H9 (cell line): ENCODE data around the gene HTR5A. TPM values are rescaled to one million over a fixed set of nuclear protein-coding genes. Genes with fewer than 3 reads are reported as not detected.

ENCODE experiments used
- DNase-seq: peaks from one replicate; pipeline ENCODE4 v3.0.0-alpha.2; 2017
- H2AFZ ChIP-seq: one replicate; pipeline ENCODE4 v1.6.1; 2013; ENCODE audit warnings: mild to moderate bottlenecking, low read length, control low read depth, moderate library complexity
- H2AK5ac ChIP-seq: 2 replicates; pipeline ENCODE4 v1.6.1; 2013; ENCODE audit warnings: low read length, control low read depth, mixed read lengths; ENCODE audit not compliant: insufficient read length
- H2BK120ac ChIP-seq: one replicate; pipeline ENCODE4 v1.6.1; 2013; ENCODE audit warnings: low read depth, mild to moderate bottlenecking, low read length, control low read depth, inconsistent platforms; ENCODE audit not compliant: poor library complexity, severe bottlenecking
- H2BK12ac ChIP-seq: 2 replicates; pipeline ENCODE4 v1.6.1; 2013; ENCODE audit warnings: low read length, control low read depth, mixed read lengths, low read depth; ENCODE audit not compliant: insufficient read length
- H2BK15ac ChIP-seq: 2 replicates; pipeline ENCODE4 v1.6.1; 2013; ENCODE audit warnings: low read depth, low read length, control low read depth
- H2BK20ac ChIP-seq: one replicate; pipeline ENCODE4 v1.6.1; 2013; ENCODE audit warnings: low read depth, mild to moderate bottlenecking, low read length, control low read depth, inconsistent platforms; ENCODE audit not compliant: poor library complexity, severe bottlenecking
- H2BK5ac ChIP-seq: 2 replicates; pipeline ENCODE4 v1.6.1; 2013; ENCODE audit warnings: low read length, control low read depth, mixed read lengths; ENCODE audit not compliant: insufficient read length
- H3K14ac ChIP-seq: 2 replicates; pipeline ENCODE4 v1.6.1; 2013; ENCODE audit warnings: low read length, control low read depth; ENCODE audit not compliant: insufficient read depth
- H3K18ac ChIP-seq: 2 replicates; pipeline ENCODE4 v1.6.1; 2013; ENCODE audit warnings: low read depth, mild to moderate bottlenecking, mixed read lengths, low read length, control low read depth; ENCODE audit not compliant: insufficient read length
- H3K23ac ChIP-seq: 2 replicates; pipeline ENCODE4 v1.6.1; 2013; ENCODE audit warnings: low read length, control low read depth, mixed read lengths, low read depth; ENCODE audit not compliant: insufficient read length
- H3K23me2 ChIP-seq: 2 replicates; pipeline ENCODE4 v1.6.1; 2013; ENCODE audit warnings: low read depth, mild to moderate bottlenecking, mixed read lengths, low read length, control low read depth; ENCODE audit not compliant: insufficient read length, poor library complexity, severe bottlenecking
- H3K27ac ChIP-seq: 2 replicates; pipeline ENCODE4 v1.5.1; 2013; ENCODE audit warnings: low read length, control low read depth, mixed read lengths, low read depth; ENCODE audit not compliant: insufficient read length
- H3K27me3 ChIP-seq: 2 replicates; pipeline ENCODE4 v1.6.1; 2013; ENCODE audit warnings: low read length, control low read depth, inconsistent platforms; ENCODE audit not compliant: insufficient read depth
- H3K4ac ChIP-seq: 2 replicates; pipeline ENCODE4 v1.6.1; 2013; ENCODE audit warnings: low read depth, mild to moderate bottlenecking, control low read depth, inconsistent platforms, low read length, moderate library complexity
- H3K4me1 ChIP-seq: 2 replicates; pipeline ENCODE4 v1.6.1; 2013; ENCODE audit warnings: low read length, control low read depth, inconsistent platforms; ENCODE audit not compliant: insufficient read depth
- H3K4me2 ChIP-seq: 2 replicates; pipeline ENCODE4 v1.6.1; 2013; ENCODE audit warnings: low read length, control low read depth, mixed read lengths; ENCODE audit not compliant: insufficient read length, insufficient read depth
- H3K56ac ChIP-seq: 2 replicates; pipeline ENCODE4 v1.6.1; 2013; ENCODE audit warnings: low read depth, mild to moderate bottlenecking, mixed read lengths, low read length, control low read depth; ENCODE audit not compliant: insufficient read length
- H3K79me1 ChIP-seq: 2 replicates; pipeline ENCODE4 v1.6.1; 2013; ENCODE audit warnings: low read depth, mild to moderate bottlenecking, moderate library complexity, low read length, control low read depth, inconsistent platforms; ENCODE audit not compliant: insufficient read depth, poor library complexity, severe bottlenecking
- H3K79me2 ChIP-seq: 2 replicates; pipeline ENCODE4 v1.6.1; 2013; ENCODE audit warnings: low read length, control low read depth, inconsistent platforms; ENCODE audit not compliant: insufficient read depth
- H3K9ac ChIP-seq: 2 replicates; pipeline ENCODE4 v1.6.1; 2013; ENCODE audit warnings: low read length, control low read depth, mixed read lengths; ENCODE audit not compliant: insufficient read length; ENCODE audit errors: extremely low read depth
- H3K9me3 ChIP-seq: one replicate; pipeline ENCODE4 v1.6.1; 2013; ENCODE audit warnings: low read depth, low read length, inconsistent platforms; ENCODE audit not compliant: control insufficient read depth
- H3T11ph ChIP-seq: one replicate; pipeline ENCODE4 v1.6.1; 2013; ENCODE audit warnings: mild to moderate bottlenecking, low read length, control low read depth, inconsistent platforms
- H4K20me1 ChIP-seq: one replicate; pipeline ENCODE4 v1.6.1; 2013; ENCODE audit not compliant: control insufficient read depth, insufficient read length, insufficient read depth
- H4K5ac ChIP-seq: 2 replicates; pipeline ENCODE4 v1.6.1; 2013; ENCODE audit warnings: low read depth, mild to moderate bottlenecking, mixed read lengths, low read length, control low read depth; ENCODE audit not compliant: insufficient read length
- H4K8ac ChIP-seq: replicated peaks from 2 replicates; pipeline ENCODE4 v1.6.1; 2013; ENCODE audit warnings: low read length, control low read depth, mixed read lengths, low read depth; ENCODE audit not compliant: insufficient read length
- H4K91ac ChIP-seq: 2 replicates; pipeline ENCODE4 v1.6.1; 2013; ENCODE audit warnings: low read depth, mild to moderate bottlenecking, moderate library complexity, mixed read lengths, low read length, control low read depth; ENCODE audit not compliant: insufficient read length
- H3K27ac Mint-ChIP-seq, 3 experiments: 2 replicates in 2 of 3; 3 replicates in 1 of 3; pipeline ENCODE4 v1.8.0; 2020 to 2021; ENCODE audit warnings: mixed read lengths in 3 of 3, mild to moderate bottlenecking in 1 of 3, moderate library complexity in 1 of 3
- H3K27me3 Mint-ChIP-seq: 2 replicates; pipeline ENCODE4 v1.8.0; 2021; ENCODE audit warnings: low read depth, mild to moderate bottlenecking, moderate library complexity, mixed read lengths
- H3K36me3 Mint-ChIP-seq, 3 experiments: 2 replicates in 2 of 3; 3 replicates in 1 of 3; pipeline ENCODE4 v1.8.0; 2020 to 2021; ENCODE audit warnings: low read depth in 3 of 3, mixed read lengths in 3 of 3; ENCODE audit not compliant: insufficient read depth in 1 of 3
- H3K4me1 Mint-ChIP-seq, 2 experiments: 2 replicates each; pipeline ENCODE4 v1.8.0; 2020; ENCODE audit warnings: mixed read lengths in 2 of 2
- H3K4me3 Mint-ChIP-seq, 2 experiments: 2 replicates in 1 of 2; 3 replicates in 1 of 2; pipeline ENCODE4 v1.8.0; 2020 to 2021; ENCODE audit warnings: mild to moderate bottlenecking in 2 of 2, mixed read lengths in 2 of 2, moderate library complexity in 1 of 2
- H3K9me3 Mint-ChIP-seq, 2 experiments: 2 replicates in 1 of 2; 3 replicates in 1 of 2; pipeline ENCODE4 v1.8.0; 2020; ENCODE audit warnings: mild to moderate bottlenecking in 2 of 2, mixed read lengths in 2 of 2, moderate library complexity in 1 of 2
- CTCF ChIP-seq: fragments of 200-600 bp; sonication (generic); conservative IDR thresholded peaks from 3 replicates; pipeline ENCODE4 v1.8.0; 2021; ENCODE audit warnings: antibody characterized with exemption, mild to moderate bottlenecking
- WGBS: extraction: QIAGEN DNeasy Blood & Tissue Kit; methylation state at CpG from one replicate; pipeline ENCODE4 v1.1.7; 2013; ENCODE audit warnings: missing lambda C conversion rate, low lambda C conversion rate, mixed read lengths; ENCODE audit not compliant: insufficient read length; ENCODE audit errors: extremely low coverage; 5-methylcytosine and 5-hydroxymethylcytosine counted together
- total RNA-seq: library from RNA; stranded (reverse); gene quantifications from 2 replicates; pipeline ENCODE4 v1.2.1, GENCODE V29; 2021

Gene HTR5A
- total RNA-seq, 1 experiment from 2014 or later, result not detected

GRCh38 chr7:155094636-155095135 is 24.6 kb downstream of the HTR5A start:
- Histone ChIP-seq H3K27ac (no peak overlapping the region), H3K4ac (no peak overlapping the region), H3K56ac (no peak overlapping the region), H2BK12ac (no peak overlapping the region), H3K4me1 (no peaks in the 10 kb centered on the region), H3K23me2 (no peaks in the 10 kb centered on the region), H4K8ac (no peak overlapping the region), H2BK5ac (no peak overlapping the region), H3T11ph (no peak overlapping the region), H3K79me1 (no peaks in the 10 kb centered on the region), H2BK120ac (no peak overlapping the region), H3K79me2 (no peaks in the 10 kb centered on the region), H3K27me3 (no peaks in the 10 kb centered on the region), H3K14ac (no peak overlapping the region), H4K20me1 (no peaks in the 10 kb centered on the region), H3K9ac (no peak overlapping the region), H4K91ac (no peak overlapping the region), H3K18ac (no peak overlapping the region), H3K23ac (no peak overlapping the region), H2BK15ac (no peak overlapping the region), H3K4me2 (no peak overlapping the region), H3K9me3 (no peaks in the 10 kb centered on the region), H2AK5ac (no peak overlapping the region), H4K5ac (no peak overlapping the region), H2AFZ (no peak overlapping the region), H2BK20ac (no peak overlapping the region)
- Mint-ChIP-seq H3K9me3 (peaks cover 19 to 25% of the 10 kb centered on the region in 2 experiments; a peak in 4 of 5 replicates), H3K4me1 (no peaks in the 10 kb centered on the region), H3K4me3 (no peak overlapping the region), H3K27me3 (peaks cover 15% of the 10 kb centered on the region), H3K27ac (no peak overlapping the region), H3K36me3 (peaks cover 0 to 18% (median 4%) of the 10 kb centered on the region in 3 experiments; a peak in 4 of 7 replicates)
- TF ChIP-seq CTCF, result no peak
- DNase-seq, result no peak
- no CpG with 5 or more reads among the region's 6 CpGs for WGBS
